GM21381 (cell line): ENCODE measurements around the gene TBXAS1.

Source experiments
- ATAC-seq: cut with Tn5 transposase; IDR thresholded peaks from one replicate; pipeline ENCODE4 v1.9.1; 2021; ENCODE audit warnings: mild to moderate bottlenecking, moderate library complexity; ENCODE audit not compliant: unreplicated experiment

The TBXAS1 gene

GRCh38 chr7:139854124-139854511, 25.1 kb downstream of the TBXAS1 start:
- no peak for ATAC-seq

GRCh38 chr7:139854803-139855497, 25.9 kb downstream of the TBXAS1 start:
- ATAC-seq = peak; percentile 17

GRCh38 chr7:139855498-139856270, 26.6 kb downstream of the TBXAS1 start:
- peak; percentile 82 for ATAC-seq

- ATAC-seq = no peak
Observed at GRCh38 chr7:139857791-139858190, 28.7 kb downstream of the TBXAS1 start.

GRCh38 chr7:139860090-139860775, 31.2 kb downstream of the TBXAS1 start:
- ATAC-seq = no peak

- no peak for ATAC-seq
Observed at GRCh38 chr7:139861803-139862202, 32.7 kb downstream of the TBXAS1 start.

- no peak for ATAC-seq
Observed at GRCh38 chr7:139866047-139866837, 37.2 kb downstream of the TBXAS1 start.

GRCh38 chr7:139867847-139868246, 38.8 kb downstream of the TBXAS1 start:
- ATAC-seq = no peak

GRCh38 chr7:139869886-139870285, 40.8 kb downstream of the TBXAS1 start:
- ATAC-seq = no peak

GRCh38 chr7:139870380-139870779, 41.3 kb downstream of the TBXAS1 start:
- ATAC-seq = no peak

- ATAC-seq = no peak
Observed at GRCh38 chr7:139871331-139871730, 42.3 kb downstream of the TBXAS1 start.

- ATAC-seq = no peak
Observed at GRCh38 chr7:139871820-139872219, 42.8 kb downstream of the TBXAS1 start.

GRCh38 chr7:139873593-139874301, 44.7 kb downstream of the TBXAS1 start:
- ATAC-seq = no peak

GRCh38 chr7:139874302-139874629, 45.2 kb downstream of the TBXAS1 start:
- no peak for ATAC-seq

GRCh38 chr7:139875821-139876241, 46.8 kb downstream of the TBXAS1 start:
- ATAC-seq = peak; percentile 82

GRCh38 chr7:139876622-139877283, 47.7 kb downstream of the TBXAS1 start:
- no peak for ATAC-seq

GRCh38 chr7:139883814-139884213, 54.8 kb downstream of the TBXAS1 start:
- ATAC-seq = no peak

GRCh38 chr7:139884441-139884840, 55.4 kb downstream of the TBXAS1 start:
- ATAC-seq = no peak

GRCh38 chr7:139885511-139885910, 56.4 kb downstream of the TBXAS1 start:
- ATAC-seq = no peak

GRCh38 chr7:139886206-139886605, 57.1 kb downstream of the TBXAS1 start:
- no peak for ATAC-seq
